Fibroblast of peridontal ligament (primary cell): ENCODE data around the gene CTCF.
"Not testable (repeated sequence)": the region's sequence is repeated elsewhere in the genome, so short reads cannot be mapped to it uniquely, and the experiment has no call there.

Source experiments
- DNase-seq: peaks from one replicate; pipeline ENCODE4 v3.0.0-alpha.2; 2010; ENCODE audit errors: extremely low read depth

The CTCF gene

DNA sequence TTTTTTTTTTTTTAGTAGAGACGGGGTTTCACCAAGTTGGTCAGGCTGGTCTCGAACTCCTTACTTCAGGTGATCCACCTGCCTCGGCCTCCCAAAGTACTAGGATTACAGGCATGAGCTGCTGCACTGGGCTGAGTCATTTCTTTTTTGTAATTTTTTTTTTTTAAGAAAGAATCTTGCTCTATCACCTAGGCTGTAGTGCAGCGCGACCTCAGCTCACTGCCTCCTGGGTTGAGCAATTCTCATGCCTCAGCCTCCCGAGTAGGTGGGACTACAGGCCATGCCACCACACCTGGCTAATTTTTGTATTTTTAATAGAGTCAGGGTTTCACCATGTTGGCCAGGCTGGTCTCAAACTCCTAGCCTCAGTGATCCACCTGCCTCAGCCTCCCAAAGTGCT, 28.3 kb upstream of the CTCF start:
- DNase-seq = not testable (repeated sequence)

DNA sequence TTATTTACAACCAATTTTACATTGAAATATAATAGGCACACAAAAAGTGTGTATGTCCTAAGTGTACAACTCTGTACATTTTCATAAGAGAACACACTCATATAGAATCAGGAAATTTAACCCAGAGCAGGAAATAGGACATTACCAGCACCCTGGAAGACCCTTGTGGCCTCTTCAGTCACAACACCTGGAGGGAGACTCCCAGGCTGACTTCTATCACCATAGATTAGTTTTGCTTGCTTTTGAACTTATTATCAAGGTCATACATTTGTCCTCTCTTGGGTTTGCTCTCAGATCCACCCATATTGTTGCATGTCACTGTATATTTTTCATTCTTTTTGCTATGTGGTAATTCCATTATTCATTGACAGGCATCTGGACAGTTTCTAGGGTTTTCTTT, 27.9 kb upstream of the CTCF start:
- no peak for DNase-seq

DNA sequence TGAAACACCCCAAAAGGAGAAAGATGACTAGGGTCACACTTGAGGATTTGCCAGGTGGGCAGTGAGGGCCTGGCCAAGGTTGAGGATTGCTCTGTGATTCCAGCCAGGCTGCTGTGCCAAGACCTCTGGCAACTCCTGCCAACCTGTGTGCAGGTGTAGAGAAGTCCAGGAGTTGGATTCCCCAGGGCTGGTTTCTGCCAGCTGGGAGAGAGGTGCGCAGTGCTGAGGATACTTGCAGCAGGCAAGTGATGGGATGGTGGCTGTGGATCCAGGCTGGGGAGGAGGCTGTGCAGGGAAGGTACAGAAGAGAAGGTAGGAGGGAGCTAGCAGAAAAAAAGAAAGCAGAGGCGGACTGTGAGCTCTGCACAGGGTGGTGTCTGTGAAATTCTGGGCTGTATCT, 27.1 kb upstream of the CTCF start:
- no peak for DNase-seq

DNA sequence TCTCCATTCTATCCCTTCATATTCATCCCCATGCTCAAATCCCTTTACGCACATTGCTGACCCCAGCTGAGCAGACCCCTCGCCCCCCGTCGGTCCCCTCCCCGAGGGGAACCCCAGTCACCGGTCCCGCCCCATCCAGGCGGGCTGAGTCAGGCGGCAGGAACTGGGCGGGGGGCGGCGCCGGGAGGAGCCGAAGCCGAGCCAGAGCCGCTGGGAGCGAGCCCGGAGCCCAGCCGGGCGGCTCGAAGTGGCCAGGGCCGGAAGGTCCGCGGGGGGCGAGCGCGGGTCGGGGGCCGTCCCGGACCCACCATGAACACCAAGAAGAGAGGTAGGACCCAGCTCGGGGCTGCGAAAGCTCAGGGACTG, 25.1 kb upstream of the CTCF start:
- DNase-seq = no peak

DNA sequence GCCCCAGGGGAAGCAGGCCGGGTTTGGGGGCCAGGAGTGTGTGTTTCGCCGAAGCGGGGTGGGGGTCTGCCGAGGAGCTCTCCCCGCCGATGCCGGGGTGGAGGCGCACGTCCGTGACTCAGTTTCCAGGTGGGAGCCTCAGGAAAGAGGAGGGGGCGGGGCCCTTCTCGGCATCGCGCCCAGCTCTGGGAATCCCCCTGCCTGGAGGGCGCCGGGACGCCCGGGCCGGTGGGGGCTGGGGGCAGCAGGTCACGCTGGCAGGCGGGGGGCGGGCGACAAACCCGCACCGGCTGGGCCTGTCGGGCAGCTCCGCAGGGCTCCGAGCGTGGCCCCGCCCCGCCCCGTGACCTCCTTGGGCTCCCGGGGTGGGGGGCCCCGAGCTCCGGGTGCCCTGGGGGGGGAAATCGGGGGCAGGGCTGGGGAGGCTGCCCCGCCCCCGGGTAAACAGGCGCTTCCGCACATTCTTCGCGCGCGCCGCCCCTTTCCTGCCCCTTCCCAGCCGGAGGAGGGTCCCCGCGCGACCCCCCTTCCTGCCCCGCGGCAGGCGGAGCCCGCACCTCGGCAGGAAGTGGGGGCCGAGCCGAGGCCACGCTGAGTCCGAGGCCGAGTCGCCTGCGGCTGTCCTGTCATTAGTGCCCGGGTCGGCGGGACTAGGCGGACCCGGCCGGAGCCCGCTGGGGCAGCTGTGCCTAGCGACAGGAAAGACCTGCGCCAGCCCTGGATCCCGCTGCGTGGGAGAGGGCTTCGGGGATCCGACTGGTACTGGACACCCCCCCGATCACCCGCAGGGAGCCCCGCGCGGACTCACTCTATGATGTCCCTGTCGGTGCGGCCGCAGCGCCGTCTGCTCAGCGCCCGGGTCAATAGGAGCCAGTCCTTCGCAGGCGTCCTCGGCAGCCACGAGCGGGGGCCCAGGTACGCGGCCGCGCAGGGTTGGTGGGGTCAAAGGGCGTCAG, 24.4 kb upstream of the CTCF start:
- DNase-seq = no peak

DNA sequence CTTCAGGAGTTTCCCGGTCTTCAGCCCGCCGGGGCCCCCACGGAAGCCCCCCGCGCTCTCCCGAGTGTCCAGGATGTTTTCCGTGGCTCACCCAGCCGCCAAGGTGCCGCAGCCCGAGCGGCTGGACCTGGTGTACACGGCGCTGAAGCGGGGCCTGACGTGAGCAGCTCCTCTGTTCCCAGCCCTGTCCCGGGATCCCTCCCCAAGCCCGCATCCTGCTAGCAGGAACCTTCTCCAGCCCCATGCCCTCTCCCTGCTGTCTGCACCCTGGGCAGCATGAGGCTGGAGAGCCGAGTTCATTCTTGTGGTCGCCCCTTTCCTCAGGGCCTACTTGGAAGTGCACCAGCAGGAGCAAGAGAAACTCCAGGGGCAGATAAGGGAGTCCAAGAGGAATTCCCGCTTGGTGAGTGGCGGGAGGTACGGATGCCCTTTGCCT, 23.6 kb upstream of the CTCF start:
- peak; percentile 40 for DNase-seq

DNA sequence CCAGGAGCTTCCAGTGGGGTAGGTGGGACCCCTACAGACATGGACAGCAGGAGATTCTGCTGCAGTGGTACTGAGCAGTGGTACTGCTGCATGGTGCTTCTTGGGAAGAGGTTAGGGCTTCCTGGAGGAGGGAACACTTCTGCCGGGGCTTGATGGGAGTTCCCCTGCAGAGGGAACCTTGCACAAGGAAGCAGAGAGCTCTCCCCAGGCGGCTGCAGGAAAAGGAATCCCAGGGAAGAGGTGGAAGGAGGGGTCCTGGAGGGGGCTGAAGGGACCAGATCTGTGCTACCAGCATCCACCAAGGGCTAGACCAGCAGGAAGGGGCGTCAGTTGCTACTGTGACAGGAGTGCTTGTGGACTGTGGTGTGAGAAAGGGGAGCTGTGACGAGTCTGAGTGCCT, 23.1 kb upstream of the CTCF start:
- no peak for DNase-seq

DNA sequence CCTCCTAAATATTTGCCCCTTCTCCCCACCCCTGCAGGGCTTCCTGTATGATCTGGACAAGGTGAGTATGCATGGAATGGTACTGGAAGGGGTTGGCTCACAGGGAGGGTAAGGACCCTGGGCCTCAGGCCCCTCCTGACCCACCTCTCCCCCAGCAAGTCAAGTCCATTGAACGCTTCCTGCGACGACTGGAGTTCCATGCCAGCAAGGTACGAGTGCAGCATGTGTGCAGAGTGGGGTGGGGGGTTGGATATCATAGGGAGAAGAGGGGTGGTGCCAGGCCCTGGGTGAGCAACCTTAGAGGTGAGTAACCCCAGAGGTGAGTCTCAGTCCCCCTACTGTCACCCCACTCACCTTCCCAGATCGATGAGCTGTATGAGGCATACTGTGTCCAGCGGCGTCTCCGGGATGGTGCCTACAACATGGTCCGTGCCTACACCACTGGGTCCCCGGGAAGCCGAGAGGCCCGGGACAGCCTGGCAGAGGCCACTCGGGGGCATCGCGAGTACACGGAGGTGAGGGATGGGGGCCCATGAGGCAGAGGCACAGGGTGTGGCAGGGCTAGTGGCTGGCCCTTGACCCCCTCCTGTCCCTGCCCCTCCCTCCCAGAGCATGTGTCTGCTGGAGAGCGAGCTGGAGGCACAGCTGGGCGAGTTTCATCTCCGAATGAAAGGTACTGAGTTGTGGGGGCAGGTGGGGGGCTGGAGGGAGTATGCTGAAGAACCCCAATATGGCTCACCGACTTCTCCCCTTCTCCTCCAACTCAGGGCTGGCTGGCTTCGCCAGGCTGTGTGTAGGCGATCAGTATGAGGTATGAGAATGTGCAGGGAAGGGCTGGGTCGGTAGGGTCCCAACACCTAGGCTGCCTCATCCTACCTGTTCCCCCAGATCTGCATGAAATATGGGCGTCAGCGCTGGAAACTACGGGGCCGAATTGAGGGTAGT, 22.4 kb upstream of the CTCF start:
- DNase-seq = no peak

DNA sequence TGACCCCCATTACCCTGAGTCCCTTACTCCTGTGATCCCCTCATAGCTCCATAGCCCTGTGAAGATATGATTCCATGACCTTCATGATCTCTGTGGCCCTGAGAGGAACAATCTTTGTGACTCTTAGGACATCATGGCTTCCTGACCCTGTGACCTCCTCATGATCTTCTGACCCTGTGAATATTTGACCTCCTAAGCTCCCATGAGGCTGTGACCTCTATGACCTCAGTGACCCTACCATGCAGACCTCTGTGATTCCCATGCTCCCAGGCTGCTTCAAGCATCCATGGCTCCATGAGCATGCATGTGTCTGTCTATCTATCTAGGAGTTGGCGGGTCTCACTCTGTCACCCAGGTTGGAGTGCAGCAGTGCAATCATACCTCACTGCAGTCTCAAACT, 21.6 kb upstream of the CTCF start:
- DNase-seq = no peak

DNA sequence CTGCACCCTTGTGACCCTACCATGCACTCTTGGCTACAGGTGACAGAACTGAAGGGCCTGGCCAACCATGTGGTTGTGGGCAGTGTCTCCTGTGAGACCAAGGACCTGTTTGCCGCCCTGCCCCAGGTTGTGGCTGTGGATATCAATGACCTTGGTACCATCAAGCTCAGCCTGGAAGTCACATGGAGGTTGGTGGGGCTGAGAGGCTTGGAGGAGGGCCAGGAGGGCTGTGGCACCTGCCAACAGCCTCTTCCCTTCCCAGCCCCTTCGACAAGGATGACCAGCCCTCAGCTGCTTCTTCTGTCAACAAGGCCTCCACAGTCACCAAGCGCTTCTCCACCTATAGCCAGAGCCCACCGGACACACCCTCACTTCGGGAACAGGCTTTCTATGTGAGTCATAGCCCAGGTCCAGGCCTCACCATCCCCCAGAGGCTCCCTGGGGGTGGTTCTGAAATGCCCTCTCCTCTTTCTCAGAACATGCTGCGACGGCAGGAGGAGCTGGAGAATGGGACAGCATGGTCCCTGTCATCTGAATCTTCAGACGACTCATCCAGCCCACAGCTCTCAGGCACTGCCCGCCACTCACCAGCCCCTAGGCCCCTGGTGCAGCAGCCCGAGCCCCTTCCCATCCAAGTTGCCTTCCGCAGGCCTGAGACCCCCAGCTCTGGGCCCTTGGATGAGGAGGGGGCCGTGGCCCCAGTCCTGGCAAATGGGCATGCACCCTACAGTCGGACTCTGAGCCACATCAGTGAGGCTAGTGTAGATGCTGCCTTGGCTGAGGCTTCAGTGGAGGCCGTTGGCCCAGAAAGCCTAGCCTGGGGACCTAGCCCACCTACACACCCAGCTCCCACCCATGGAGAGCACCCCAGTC, 20.7 kb upstream of the CTCF start:
- no peak for DNase-seq

DNA sequence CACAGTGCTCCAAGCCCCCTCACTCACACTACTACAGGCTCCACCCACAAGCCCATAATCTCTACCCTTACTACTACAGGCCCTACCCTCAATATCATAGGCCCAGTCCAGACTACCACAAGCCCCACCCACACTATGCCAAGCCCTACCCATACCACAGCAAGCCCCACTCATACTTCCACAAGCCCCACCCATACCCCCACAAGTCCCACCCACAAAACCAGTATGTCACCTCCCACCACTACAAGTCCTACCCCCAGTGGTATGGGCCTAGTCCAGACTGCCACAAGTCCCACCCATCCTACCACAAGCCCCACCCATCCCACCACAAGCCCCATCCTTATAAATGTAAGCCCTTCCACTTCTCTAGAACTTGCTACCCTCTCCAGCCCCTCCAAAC, 19.9 kb upstream of the CTCF start:
- peak; percentile 66 for DNase-seq

DNA sequence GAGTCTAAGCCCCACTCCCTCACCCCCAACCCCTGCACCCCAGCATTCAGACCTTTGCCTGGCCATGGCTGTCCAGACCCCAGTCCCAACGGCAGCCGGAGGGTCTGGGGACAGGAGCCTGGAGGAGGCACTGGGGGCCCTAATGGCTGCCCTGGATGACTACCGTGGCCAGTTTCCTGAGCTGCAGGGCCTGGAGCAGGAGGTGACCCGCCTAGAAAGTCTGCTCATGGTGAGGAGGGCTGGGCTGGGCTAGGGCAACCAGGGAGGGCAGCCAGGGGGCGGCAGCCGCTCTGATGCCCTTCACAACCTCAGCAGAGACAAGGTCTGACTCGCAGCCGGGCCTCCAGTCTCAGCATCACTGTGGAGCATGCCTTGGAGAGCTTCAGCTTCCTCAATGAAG, 19.3 kb upstream of the CTCF start:
- DNase-seq = no peak

DNA sequence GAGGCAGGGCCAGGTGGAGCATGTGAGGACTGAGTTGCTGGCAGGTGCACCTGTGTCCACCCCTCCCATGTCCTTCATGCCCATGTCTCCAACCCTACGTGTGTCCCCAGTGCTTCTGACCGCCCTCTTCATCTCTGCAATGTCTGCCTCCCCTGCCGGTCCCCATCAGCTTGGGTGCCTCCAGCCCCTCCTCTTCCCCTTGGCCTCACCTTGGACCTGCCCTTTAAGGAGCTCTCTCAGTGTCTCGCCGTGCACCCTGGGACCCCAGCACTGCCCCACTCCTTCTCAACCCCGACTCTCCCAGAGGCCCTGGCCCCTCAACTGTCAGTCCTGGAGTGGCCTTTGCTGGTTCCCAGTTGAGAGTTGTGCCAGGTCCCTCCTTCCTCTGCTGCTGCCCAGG, 18.7 kb upstream of the CTCF start:
- DNase-seq = no peak

DNA sequence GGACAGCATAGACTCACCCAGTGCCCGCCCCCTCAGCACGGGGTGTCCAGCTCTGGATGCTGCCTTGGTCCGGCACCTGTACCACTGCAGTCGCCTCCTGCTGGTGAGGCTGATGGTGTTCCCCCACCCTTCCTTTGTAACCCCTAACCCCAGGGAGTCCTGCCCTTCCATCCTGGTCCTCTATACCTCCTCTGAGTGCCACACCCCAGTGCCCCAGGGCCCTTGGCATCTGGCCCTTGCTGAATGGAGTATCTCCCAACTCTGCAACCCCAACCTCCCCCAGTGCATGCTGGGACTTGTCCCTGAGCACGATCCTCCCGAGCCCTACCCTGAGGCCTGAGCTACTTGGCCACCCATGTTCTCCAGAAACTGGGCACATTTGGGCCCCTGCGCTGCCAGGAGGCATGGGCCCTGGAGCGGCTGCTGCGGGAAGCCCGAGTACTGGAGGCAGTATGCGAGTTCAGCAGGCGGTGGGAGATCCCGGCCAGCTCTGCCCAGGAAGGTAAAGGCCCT, 17.9 kb upstream of the CTCF start:
- DNase-seq = no peak

DNA sequence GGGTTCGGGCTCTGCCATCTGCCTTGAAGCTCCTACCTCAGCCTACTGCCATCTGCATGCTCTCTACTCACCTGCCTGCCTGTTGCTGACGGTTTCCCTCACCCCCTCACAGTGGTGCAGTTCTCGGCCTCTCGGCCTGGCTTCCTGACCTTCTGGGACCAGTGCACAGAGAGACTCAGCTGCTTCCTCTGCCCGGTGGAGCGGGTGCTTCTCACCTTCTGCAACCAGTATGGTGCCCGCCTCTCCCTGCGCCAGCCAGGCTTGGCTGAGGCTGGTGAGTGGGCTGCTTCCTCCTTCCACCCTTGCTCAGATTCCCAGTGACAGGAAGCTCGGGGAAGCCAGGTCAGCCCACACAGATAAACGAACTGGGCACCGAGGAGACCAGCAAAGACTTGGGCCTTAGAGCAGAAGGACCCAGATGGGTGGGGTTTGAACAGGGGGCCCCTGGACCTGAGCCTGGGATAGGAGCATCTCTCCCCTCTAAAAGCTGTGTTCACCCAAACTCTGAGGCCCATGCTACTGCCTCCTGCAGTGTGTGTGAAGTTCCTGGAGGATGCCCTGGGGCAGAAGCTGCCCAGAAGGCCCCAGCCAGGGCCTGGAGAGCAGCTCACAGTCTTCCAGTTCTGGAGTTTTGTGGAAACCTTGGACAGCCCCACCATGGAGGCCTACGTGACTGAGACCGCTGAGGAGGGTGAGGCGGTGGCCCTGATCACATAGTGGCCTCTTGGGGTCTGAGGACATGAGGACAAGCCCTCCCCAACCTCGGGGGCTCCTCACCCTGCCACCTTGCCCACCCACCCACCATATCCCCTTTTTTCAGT, 17.3 kb upstream of the CTCF start:
- no peak for DNase-seq

DNA sequence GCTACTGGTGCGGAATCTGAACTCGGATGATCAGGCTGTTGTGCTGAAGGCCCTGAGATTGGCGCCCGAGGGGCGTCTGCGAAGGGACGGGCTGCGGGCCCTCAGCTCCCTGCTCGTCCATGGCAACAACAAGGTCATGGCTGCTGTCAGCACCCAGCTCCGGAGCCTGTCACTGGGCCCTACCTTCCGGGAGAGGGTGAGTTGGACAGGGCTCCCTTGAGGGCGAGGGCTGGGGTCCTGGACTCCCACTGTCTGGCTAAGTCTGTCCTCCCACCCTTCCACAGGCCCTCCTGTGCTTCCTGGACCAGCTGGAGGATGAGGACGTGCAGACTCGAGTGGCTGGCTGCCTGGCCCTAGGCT, 16.7 kb upstream of the CTCF start:
- DNase-seq = no peak

DNA sequence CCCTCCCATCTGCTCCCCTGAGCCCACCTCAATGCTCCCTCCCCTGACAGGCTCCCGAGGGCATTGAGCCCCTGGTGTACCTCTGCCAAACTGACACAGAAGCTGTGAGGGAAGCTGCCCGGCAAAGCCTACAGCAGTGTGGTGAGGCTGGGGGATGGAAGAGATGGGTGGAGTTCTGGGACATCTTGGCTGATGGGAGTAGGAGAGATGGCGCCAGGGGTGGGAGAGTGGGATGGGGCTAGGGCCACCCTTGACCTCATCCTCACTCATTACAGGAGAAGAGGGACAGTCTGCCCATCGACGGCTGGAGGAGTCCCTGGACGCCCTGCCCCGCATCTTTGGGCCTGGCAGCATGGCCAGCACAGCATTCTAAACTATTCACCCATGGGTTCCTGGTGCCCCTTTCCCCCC, 16.2 kb upstream of the CTCF start:
- no peak for DNase-seq

DNA sequence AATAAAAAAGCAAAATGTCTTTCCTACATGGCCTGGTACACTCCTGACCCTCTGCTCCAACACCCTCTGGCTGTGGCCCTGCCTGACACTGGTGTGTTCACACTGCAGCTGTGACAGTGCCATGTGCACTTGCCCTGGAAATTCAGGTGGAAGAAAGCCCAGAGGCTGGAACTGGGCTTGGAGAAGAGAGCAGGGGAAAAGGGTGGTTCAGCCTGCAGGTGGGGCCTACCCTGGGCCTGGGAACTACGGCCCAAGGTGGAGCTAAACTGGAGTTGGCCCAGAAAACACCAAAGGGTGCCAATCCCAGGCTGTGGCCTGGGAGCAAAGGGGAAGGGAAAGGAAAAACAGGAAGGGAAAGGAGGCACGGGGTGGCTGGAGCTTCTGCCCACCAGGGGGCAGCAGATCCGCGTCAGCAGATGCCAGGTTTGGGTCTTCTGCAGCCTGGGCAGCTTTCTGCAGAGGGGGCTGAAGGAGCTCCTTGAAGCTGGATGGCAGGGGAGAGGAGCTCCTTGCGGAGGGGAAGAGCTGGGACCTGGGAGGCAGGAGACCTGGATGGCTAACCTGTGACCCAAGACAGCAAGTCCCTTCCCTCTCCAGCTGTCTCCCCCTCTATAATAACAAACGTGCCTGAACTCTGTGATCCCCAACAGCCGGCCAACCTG, 15.4 kb upstream of the CTCF start:
- DNase-seq = peak; percentile 62

DNA sequence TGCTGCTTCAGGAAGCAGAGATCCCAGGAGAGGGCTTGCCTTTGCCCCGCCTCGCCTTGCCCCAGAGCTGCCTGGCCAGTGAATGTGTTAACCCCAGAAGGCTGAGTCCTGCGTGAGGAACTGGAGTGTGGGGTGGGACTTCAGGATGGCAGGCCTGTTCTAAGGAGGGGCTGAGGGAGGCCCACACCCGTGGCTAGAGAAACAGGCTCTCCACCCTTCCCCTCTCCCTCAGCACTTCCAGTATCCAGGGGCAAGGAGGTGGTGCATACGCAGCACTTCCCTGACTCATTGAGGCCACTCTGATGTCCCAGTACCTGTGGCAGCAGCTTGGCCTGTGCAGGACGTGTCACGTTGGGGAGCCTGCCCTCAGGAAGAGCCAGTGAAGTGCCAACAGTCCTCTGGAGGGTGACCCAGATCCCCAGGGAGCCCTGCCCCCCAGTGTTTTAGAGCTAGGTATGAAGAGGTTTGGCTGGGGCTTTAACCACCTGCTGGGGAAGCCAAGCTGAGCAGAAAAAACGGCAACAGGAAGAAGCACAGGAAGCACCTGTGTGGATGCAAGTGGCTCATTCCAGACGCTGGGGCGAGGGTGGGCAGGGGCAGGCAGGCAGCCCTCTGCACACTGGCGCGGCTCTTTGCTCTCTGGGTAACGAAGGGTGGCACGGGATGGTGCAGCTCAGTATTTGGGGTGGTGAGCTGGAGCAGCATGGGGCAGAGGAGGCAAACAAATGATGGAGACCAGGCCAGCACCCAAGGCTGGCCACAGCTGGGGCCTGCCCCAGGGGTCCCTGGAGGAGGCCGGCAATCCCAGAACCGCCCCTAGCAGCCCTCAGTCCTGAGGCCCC, 14.7 kb upstream of the CTCF start:
- DNase-seq = no peak
